Stomach (tissue), 4 donors: ENCODE measurements around the gene LIPE.

ENCODE experiments used
- EP300 ChIP-seq: sonication (generic); formaldehyde crosslinking; IDR thresholded peaks from one replicate; pipeline ENCODE4 v1.6.1; 2017; ENCODE audit warnings: antibody characterized with exemption
- POLR2A ChIP-seq, 4 donors: fragments of 450-650 bp; IDR thresholded peaks; one replicate each; pipeline ENCODE4 v1.6.1; 2016; ENCODE audit warnings: antibody characterized with exemption in 4 of 4, control low read depth in 2 of 4, mild to moderate bottlenecking in 1 of 4, moderate library complexity in 1 of 4
- POLR2AphosphoS5 ChIP-seq, 3 donors: sonication (generic); formaldehyde crosslinking; IDR thresholded peaks; one replicate each; pipeline ENCODE4 v1.6.1; 2016; ENCODE audit warnings: antibody characterized with exemption in 3 of 3
- TF ChIP-seq, protein P1 (sequence below), 7 experiments: fragments of 450-650 bp in 4 of 7; fragments of 200-600 bp in 3 of 7; sonication (generic) in 3 of 7; IDR thresholded peaks; one replicate each; pipeline ENCODE4 v1.5.1; 2016 to 2019; ENCODE audit warnings: antibody characterized with exemption in 7 of 7, control low read depth in 2 of 7, mild to moderate bottlenecking in 1 of 7

DNA sequence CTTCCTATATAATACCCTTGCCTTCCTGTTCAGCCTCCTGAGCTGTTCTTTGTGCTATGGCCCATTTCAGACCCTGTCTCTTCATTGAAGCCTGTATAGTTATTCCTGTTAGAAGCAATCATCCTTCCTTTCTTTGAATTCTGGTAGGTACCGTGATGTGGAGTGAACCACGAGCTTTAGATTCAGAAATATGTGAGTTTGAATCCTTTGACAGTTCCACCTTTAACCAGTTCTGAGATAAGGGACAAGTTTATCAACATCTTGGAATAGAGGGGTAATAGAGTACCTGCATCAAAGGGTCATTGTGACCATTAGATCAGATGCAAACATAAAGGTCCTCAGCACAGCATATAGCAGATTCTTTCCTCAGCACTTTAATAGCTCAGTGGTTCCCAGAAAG is 27.9 kb upstream of the LIPE start:
- TF ChIP-seq POLR2A (IDR thresholded peaks at IDR 0.05) (no peak), POLR2AphosphoS5 (IDR thresholded peaks at IDR 0.05) (no peak), EP300 (no peak)
- TF ChIP-seq, protein P1, sequence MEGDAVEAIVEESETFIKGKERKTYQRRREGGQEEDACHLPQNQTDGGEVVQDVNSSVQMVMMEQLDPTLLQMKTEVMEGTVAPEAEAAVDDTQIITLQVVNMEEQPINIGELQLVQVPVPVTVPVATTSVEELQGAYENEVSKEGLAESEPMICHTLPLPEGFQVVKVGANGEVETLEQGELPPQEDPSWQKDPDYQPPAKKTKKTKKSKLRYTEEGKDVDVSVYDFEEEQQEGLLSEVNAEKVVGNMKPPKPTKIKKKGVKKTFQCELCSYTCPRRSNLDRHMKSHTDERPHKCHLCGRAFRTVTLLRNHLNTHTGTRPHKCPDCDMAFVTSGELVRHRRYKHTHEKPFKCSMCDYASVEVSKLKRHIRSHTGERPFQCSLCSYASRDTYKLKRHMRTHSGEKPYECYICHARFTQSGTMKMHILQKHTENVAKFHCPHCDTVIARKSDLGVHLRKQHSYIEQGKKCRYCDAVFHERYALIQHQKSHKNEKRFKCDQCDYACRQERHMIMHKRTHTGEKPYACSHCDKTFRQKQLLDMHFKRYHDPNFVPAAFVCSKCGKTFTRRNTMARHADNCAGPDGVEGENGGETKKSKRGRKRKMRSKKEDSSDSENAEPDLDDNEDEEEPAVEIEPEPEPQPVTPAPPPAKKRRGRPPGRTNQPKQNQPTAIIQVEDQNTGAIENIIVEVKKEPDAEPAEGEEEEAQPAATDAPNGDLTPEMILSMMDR (IDR thresholded peaks at IDR 0.05), result no peak
